ENCODE measurements around the gene CPT2. TPM values are rescaled to one million over a fixed set of nuclear protein-coding genes. Genes with fewer than 3 reads are reported as not detected.

CPT2 gene
- total and polyA plus RNA-seq, 2 of the 13 experiments (the other 11 are each of a cell fraction or from before 2014, with no cell fraction given), result 12.6 to 14.6 TPM

DNA sequence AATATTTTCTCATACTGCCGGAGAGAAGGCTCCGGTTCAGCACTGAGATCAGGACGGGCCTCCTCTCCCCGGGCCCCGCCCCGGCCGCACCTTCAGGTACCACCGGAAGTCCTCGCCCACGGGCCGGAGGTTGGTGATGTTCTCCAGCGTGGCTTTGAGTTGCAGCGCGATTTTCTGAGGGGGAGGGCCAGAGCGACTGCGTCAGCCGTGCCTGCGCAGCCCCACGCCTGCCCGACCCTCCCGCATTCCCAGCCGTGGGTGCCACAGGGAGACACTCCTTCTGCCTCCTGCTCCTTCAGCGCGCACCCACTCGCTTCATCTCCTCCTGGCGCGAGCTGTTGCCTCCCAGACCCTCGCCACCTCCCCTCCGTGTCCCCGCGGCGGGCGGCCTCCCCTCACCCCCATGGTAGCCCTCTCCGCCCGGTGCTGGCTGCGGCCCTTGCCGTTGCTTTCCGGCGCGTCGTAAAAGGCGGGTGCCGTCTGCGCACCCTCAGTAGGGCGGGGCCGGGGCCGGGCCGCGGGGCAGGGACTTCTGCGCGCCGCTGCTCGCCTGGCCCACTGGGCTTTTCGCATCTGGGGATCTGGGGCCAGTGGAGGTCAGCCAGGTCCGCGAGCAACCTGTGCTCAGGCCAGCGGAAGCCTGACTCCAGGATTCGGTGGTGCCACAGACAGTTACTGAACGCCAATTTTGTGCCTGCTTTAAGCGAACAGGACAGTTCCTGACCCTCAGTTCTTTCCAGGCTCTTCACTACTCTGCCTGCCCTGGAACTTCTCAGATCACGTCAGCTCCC, 23.7 kb downstream of the CPT2 start, which contains the start of gene CZIB (continued):
- no peak for TF ChIP-seq GPN1 (CRISPR knock-in tag; IDR thresholded peaks at IDR 0.05; ENCODE audit: borderline replicate concordance)
- no peak for TF ChIP-seq RFX3 (CRISPR knock-in tag; IDR thresholded peaks at IDR 0.05)
- TF ChIP-seq, protein P1, sequence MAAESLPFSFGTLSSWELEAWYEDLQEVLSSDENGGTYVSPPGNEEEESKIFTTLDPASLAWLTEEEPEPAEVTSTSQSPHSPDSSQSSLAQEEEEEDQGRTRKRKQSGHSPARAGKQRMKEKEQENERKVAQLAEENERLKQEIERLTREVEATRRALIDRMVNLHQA (CRISPR knock-in tag; IDR thresholded peaks at IDR 0.05), result no peak
- peak; percentile 58; the same call in 1 of the 2 replicates for TF ChIP-seq ZBTB20 (CRISPR knock-in tag; IDR thresholded peaks at IDR 0.05; ENCODE audit: borderline replicate concordance, low read depth)
- 0 out of 2 replicates have a peak, but pooled peaks have one; percentile 13 for TF ChIP-seq PPARG (CRISPR knock-in tag; conservative IDR thresholded peaks at IDR 0.05)
- TF ChIP-seq, protein P2, sequence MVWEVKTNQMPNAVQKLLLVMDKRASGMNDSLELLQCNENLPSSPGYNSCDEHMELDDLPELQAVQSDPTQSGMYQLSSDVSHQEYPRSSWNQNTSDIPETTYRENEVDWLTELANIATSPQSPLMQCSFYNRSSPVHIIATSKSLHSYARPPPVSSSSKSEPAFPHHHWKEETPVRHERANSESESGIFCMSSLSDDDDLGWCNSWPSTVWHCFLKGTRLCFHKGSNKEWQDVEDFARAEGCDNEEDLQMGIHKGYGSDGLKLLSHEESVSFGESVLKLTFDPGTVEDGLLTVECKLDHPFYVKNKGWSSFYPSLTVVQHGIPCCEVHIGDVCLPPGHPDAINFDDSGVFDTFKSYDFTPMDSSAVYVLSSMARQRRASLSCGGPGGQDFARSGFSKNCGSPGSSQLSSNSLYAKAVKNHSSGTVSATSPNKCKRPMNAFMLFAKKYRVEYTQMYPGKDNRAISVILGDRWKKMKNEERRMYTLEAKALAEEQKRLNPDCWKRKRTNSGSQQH (CRISPR knock-in tag; IDR thresholded peaks at IDR 0.05; ENCODE audit: low read depth), result peak; percentile 69; the same call in 1 of the 2 replicates
- TF ChIP-seq, protein P3, sequence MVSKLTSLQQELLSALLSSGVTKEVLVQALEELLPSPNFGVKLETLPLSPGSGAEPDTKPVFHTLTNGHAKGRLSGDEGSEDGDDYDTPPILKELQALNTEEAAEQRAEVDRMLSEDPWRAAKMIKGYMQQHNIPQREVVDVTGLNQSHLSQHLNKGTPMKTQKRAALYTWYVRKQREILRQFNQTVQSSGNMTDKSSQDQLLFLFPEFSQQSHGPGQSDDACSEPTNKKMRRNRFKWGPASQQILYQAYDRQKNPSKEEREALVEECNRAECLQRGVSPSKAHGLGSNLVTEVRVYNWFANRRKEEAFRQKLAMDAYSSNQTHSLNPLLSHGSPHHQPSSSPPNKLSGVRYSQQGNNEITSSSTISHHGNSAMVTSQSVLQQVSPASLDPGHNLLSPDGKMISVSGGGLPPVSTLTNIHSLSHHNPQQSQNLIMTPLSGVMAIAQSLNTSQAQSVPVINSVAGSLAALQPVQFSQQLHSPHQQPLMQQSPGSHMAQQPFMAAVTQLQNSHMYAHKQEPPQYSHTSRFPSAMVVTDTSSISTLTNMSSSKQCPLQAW (CRISPR knock-in tag; IDR thresholded peaks at IDR 0.05), result peak; percentile 86; the same call in 1 of the 2 replicates
- TF ChIP-seq FOXA3 (CRISPR knock-in tag; IDR thresholded peaks at IDR 0.05), result peak; percentile 34
- TF ChIP-seq, protein P4, sequence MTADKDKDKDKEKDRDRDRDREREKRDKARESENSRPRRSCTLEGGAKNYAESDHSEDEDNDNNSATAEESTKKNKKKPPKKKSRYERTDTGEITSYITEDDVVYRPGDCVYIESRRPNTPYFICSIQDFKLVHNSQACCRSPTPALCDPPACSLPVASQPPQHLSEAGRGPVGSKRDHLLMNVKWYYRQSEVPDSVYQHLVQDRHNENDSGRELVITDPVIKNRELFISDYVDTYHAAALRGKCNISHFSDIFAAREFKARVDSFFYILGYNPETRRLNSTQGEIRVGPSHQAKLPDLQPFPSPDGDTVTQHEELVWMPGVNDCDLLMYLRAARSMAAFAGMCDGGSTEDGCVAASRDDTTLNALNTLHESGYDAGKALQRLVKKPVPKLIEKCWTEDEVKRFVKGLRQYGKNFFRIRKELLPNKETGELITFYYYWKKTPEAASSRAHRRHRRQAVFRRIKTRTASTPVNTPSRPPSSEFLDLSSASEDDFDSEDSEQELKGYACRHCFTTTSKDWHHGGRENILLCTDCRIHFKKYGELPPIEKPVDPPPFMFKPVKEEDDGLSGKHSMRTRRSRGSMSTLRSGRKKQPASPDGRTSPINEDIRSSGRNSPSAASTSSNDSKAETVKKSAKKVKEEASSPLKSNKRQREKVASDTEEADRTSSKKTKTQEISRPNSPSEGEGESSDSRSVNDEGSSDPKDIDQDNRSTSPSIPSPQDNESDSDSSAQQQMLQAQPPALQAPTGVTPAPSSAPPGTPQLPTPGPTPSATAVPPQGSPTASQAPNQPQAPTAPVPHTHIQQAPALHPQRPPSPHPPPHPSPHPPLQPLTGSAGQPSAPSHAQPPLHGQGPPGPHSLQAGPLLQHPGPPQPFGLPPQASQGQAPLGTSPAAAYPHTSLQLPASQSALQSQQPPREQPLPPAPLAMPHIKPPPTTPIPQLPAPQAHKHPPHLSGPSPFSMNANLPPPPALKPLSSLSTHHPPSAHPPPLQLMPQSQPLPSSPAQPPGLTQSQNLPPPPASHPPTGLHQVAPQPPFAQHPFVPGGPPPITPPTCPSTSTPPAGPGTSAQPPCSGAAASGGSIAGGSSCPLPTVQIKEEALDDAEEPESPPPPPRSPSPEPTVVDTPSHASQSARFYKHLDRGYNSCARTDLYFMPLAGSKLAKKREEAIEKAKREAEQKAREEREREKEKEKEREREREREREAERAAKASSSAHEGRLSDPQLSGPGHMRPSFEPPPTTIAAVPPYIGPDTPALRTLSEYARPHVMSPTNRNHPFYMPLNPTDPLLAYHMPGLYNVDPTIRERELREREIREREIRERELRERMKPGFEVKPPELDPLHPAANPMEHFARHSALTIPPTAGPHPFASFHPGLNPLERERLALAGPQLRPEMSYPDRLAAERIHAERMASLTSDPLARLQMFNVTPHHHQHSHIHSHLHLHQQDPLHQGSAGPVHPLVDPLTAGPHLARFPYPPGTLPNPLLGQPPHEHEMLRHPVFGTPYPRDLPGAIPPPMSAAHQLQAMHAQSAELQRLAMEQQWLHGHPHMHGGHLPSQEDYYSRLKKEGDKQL (CRISPR knock-in tag; IDR thresholded peaks at IDR 0.05; ENCODE audit: low read depth), result no peak
- TF ChIP-seq MAFK (conservative IDR thresholded peaks at IDR 0.05 in 1 of 2, IDR thresholded peaks at IDR 0.05 in 1 of 2; ENCODE audit: low read length in 2 of 2), result no peak
- TF ChIP-seq ZFP37 (CRISPR knock-in tag; IDR thresholded peaks at IDR 0.05; ENCODE audit: borderline replicate concordance), result no peak
- TF ChIP-seq MTA3 (CRISPR knock-in tag; IDR thresholded peaks at IDR 0.05), result no peak
- TF ChIP-seq ZNF143 (CRISPR knock-in tag; IDR thresholded peaks at IDR 0.05), result no peak
- TF ChIP-seq SPEN (CRISPR knock-in tag; IDR thresholded peaks at IDR 0.05; ENCODE audit: low read depth), result peak; percentile 93
- TF ChIP-seq, protein P5, sequence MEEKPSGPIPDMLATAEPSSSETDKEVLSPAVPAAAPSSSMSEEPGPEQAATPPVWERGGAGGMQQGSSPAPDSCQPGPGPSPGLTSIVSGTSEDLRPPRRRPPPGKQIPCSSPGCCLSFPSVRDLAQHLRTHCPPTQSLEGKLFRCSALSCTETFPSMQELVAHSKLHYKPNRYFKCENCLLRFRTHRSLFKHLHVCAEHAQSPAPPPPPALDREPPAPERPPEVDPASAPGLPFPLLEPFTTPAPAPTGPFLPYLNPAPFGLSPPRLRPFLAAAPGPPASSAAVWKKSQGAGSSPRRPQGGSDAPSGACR (CRISPR knock-in tag; IDR thresholded peaks at IDR 0.05), result peak; percentile 83; the same call in 1 of the 2 replicates
- peak; percentile 69; the same call in 1 of the 2 replicates for TF ChIP-seq ESRRA (CRISPR knock-in tag; IDR thresholded peaks at IDR 0.05; ENCODE audit: low read depth)
- 0 out of 2 replicates have a peak, but pooled peaks have one; percentile 79 for TF ChIP-seq TP53 (CRISPR knock-in tag; conservative IDR thresholded peaks at IDR 0.05)
- TF ChIP-seq ZNF547 (CRISPR knock-in tag; IDR thresholded peaks at IDR 0.05), result peak; percentile 71
- TF ChIP-seq MIXL1 (CRISPR knock-in tag; IDR thresholded peaks at IDR 0.05), result peak; percentile 67
